Activated CD4-positive, alpha-beta T cell treated with anti-CD3 and anti-CD28 coated beads for 48 hours (primary cell): ENCODE measurements around the gene CD4.
"Not testable (repeated sequence)": the region's sequence is repeated elsewhere in the genome, so short reads cannot be mapped to it uniquely, and the experiment has no call there.

Experiments used
- DNase-seq: peaks from one replicate; pipeline ENCODE4 v3.0.0-alpha.2; 2020

Gene CD4

GRCh38 chr12:6788972-6789924 is at the start of gene CD4:
Gene CD4, plus strand, starts transcription at chr12:6789528. Its CDS starts 10,611 bp downstream, at chr12:6800139.
- DNase-seq, result peak; percentile 91

GRCh38 chr12:6742080-6742479 is 47.2 kb upstream of the CD4 start:
- DNase-seq, result not testable (repeated sequence)

- DNase-seq, result no peak
These were observed 46.5 kb upstream of the CD4 start for GRCh38 chr12:6742834-6743233.

GRCh38 chr12:6743300-6743699 is 46.0 kb upstream of the CD4 start:
- peak; percentile 42 for DNase-seq

GRCh38 chr12:6745741-6746525 is 43.4 kb upstream of the CD4 start:
- DNase-seq, result peak; percentile 24

GRCh38 chr12:6747216-6747615 is 42.1 kb upstream of the CD4 start:
- no peak for DNase-seq

- DNase-seq, result no peak
These were observed 40.6 kb upstream of the CD4 start for GRCh38 chr12:6748761-6749160.

- no peak for DNase-seq
These were observed 38.8 kb upstream of the CD4 start for GRCh38 chr12:6750506-6750905.

GRCh38 chr12:6751767-6752166 is 37.6 kb upstream of the CD4 start:
- no peak for DNase-seq

GRCh38 chr12:6752167-6752920 is 37.0 kb upstream of the CD4 start:
- DNase-seq, result peak; percentile 47

- peak; percentile 99 for DNase-seq
These were observed 36.2 kb upstream of the CD4 start, which contains the start of gene MLF2 for GRCh38 chr12:6752921-6753771. Gene MLF2, minus strand, starts transcription at chr12:6753141. Its CDS starts 807 bp downstream, at chr12:6752334.

GRCh38 chr12:6753772-6754356 is 35.5 kb upstream of the CD4 start:
- DNase-seq, result no peak

- no peak for DNase-seq
These were observed 34.9 kb upstream of the CD4 start for GRCh38 chr12:6754411-6754810.

- DNase-seq, result no peak
These were observed 32.2 kb upstream of the CD4 start for GRCh38 chr12:6757028-6757690.

GRCh38 chr12:6758506-6759095 is 30.7 kb upstream of the CD4 start:
- no peak for DNase-seq

- DNase-seq, result no peak
These were observed 29.6 kb upstream of the CD4 start for GRCh38 chr12:6759741-6760140.

- DNase-seq, result no peak
These were observed 25.9 kb upstream of the CD4 start for GRCh38 chr12:6763380-6763779.

GRCh38 chr12:6764011-6764828 is 25.1 kb upstream of the CD4 start:
- peak; percentile 73 for DNase-seq

GRCh38 chr12:6765048-6765633 is 24.2 kb upstream of the CD4 start:
- no peak for DNase-seq
